Colon (tissue), 2 donors: Measurements from ENCODE around the gene PTGER4.
"Not testable (repeated sequence)": the region's sequence is repeated elsewhere in the genome, so short reads cannot be mapped to it uniquely, and the experiment has no call there.

ENCODE experiments used
- FAIRE-seq: peaks from 2 replicates; lab custom pipeline; 2012; peaks lifted over from hg19 to GRCh38; lab: Jason Lieb, UNC
- donor health status: control.
- donor health status: control.

Gene PTGER4

DNA sequence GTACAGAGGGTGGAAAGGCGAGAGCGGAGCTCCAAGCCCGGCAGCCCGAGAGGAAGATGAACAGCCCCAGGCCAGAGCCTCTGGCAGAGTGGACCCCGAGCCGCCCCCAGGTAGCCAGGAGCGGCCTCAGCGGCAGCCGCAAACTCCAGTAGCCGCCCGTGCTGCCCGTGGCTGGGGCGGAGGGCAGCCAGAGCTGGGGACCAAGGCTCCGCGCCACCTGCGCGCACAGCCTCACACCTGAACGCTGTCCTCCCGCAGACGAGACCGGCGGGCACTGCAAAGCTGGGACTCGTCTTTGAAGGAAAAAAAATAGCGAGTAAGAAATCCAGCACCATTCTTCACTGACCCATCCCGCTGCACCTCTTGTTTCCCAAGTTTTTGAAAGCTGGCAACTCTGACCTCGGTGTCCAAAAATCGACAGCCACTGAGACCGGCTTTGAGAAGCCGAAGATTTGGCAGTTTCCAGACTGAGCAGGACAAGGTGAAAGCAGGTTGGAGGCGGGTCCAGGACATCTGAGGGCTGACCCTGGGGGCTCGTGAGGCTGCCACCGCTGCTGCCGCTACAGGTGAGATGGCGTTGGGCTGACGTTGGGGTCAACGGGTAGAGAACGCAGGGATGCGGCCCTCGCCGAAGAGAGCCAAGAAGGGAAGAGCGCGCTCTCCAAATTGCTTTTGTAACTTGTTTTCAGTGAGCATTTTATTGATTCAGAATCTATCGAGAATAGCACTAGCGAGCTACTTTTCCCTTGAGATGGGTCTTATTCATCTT is at the start of gene PTGER4:
TSS of gene PTGER4 (plus strand) at position 3 of the 769 bp plus-strand sequence. CDS start 1,079 bp downstream, outside the sequence.
- no peak for FAIRE-seq

- no peak for FAIRE-seq
Measured at GRCh38 chr5:40630126-40630525, 49.6 kb upstream of the PTGER4 start.

- FAIRE-seq = no peak
Measured at GRCh38 chr5:40631236-40631635, 48.5 kb upstream of the PTGER4 start.

DNA sequence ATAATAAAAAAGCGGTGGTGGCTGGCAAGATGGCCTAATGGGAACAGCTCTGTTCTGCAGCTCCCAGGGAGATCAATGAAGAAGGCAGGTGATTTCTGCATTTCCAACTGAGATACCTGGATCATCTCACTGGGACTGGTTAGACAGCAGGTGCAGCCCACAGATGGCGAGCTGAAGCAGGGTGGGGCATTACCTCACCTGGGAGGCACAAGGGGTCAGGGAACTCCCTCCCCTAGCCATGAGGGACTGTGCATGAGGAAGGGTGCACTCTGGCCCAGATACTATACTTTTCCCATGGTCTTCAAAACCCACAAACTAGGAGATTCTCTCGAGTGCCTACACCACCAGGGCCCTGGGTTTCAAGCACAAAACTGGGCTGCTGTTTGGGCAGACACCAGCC is 45.6 kb upstream of the PTGER4 start:
- no peak for FAIRE-seq

DNA sequence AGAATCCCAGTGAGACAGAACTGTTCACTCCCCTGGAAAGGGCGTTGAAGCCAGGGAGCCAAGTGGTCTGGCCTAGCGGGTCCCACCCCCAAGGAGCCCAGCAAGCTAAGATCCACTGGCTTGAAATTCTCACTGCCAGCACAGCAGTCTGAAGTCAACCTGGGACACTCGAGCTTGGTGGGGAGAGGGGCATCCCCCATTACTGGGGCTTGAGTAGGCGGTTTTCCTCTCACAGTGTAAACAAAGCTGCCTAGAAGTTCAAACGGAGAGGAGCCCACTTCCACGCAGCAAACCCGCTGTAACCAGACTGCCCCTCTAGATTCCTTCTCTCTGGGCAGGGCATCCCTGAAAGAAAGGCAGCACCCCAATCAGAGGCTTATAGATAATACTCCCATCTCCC is 45.1 kb upstream of the PTGER4 start:
- no peak for FAIRE-seq

DNA sequence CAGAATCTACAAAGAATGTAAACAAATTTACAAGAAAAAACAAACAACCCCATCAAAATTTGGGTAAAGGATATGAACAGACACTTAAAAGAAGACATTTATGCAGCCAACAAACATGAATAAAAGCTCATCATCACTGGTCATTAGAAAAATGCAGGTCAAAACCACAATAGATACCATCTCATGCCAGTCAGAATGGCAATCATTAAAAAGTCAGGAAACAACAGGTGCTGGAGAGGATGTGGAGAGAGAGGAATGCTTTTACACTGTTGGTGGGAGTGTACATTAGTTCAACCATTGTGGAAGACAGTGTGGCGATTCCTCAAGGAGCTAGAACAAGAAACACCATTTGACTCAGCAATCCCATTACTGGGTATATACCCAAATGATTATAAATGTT is 40.2 kb upstream of the PTGER4 start:
- not testable (repeated sequence) for FAIRE-seq

DNA sequence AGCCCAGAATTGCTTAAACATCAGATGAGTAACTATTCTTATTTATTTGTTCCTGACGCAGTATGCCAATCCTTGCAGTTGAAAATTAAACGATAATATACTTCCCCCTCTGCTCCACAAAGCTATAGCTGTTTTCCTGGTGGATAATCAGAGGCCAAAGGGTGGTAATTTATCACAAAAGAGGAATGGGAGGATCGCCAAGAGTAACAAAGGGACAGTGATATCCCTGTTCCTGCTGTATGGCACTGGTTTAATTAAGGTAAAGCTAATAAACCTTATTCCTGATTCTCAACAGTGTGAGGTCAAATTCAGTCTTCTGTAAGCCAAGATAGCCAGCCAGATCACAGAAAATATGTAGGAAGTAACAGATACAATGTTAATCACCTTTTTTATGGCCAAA is 33.4 kb upstream of the PTGER4 start:
- no peak for FAIRE-seq

DNA sequence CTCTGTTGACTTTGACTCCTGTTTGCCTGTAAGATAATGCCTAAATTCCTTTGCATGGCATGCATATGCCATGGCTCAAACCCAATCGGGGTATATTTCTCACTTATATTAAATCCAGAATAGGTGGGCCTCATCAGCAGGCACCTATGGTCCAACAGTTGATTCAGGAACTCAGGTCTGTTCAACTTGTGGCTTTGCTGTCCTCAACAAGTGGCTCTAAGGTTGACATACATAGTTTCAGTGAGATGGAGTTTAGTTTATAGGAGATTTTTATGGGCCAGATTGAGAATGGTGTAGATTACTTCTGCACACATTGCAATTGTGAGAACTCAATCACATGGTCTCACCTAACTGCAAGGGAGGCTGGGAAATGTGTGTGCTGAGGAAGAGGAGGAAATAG is 31.6 kb upstream of the PTGER4 start:
- FAIRE-seq = no peak

DNA sequence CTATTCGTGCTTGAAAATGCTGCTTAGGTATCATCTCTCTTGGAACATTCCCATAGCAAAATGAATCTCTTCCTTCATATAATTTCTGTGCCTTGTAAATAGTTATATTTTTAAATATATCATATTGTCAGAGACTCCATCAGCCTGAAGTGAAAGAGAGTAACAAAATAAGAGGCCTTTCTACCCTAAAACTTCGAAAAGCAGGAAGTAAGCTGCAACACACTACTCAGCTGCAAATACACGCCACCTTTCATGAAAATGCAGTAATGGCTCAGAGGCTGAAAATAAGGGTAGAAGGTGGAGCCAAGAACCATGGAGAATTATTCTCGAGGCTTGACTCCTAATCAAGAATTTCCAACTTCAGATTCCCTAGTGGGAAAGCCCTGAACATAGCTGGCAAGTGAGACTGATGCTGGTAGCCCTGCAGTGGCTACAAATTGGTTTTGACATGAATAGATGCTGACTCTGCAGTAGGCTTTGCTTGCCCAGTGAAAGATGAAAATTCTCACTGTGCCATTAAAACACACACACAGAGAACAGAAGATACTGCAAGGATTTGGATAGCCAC is 30.2 kb upstream of the PTGER4 start:
- FAIRE-seq = no peak

- FAIRE-seq = no peak
Measured at GRCh38 chr5:40651201-40651600, 28.5 kb upstream of the PTGER4 start.

DNA sequence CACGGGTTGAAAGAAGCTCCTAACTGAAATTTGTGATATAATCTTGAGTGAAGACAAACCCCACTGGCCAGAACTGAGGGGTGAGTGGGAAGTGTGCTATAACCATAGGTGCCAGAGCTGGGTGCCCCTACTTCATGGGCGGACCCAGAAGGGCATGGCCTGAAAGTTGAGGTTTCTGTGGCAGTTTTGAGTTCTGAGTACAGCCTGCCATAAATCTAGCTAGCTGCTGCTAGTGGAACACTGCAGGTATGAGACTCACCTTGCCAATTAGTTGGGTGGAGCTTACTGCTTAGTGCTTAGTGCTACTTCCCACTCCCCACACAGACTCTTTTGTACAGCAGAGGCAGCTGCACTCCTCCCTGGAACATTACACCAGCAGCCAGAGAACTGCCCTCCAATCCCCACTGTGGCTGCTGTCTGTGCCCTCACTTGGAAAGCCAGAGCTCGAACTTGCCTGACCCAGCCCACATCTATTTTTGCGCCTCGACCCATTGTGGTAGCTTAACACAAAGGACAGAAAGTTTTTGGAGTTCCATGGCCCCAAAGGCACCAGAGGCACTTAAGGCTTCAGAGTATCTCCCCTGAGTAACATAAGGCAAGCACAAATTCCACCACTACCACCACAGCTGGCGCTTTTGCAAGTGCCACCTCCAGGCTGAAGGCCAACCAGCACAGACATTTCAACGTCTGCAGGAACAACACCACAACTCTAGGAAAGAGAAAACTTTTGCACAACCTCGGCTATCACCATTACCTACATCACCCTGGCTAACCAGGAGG is 27.1 kb upstream of the PTGER4 start:
- no peak for FAIRE-seq

GRCh38 chr5:40653221-40654022 is 26.3 kb upstream of the PTGER4 start:
- FAIRE-seq = no peak

DNA sequence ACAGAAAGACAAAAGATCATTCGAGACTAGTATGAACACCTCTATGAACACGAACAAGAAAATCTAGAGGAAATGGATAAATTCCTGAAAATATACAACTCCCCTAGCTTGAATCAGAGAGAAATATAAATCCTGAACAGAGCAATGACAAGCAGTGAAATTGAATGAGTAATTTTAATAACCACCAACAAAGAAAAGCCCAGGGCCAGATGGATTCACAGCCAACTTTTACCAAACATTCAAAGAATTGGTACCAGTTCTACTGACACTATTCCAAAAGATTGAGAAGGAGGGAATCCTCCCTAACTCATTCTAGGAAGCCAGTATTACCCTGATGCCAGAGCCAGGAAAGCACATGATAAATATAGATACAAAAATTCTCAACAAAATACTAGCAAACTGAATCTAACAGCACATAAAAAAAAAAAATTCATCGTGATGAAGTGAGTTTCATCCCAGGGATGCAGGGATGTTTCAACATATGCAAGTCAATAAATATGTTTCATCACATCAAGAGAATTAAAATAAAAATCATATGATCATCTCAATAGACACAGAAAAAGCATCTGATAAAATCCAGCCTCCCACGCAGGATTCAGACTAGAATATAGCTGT is 25.2 kb upstream of the PTGER4 start:
- FAIRE-seq = no peak

GRCh38 chr5:40655138-40655537 is 24.6 kb upstream of the PTGER4 start:
- no peak for FAIRE-seq

DNA sequence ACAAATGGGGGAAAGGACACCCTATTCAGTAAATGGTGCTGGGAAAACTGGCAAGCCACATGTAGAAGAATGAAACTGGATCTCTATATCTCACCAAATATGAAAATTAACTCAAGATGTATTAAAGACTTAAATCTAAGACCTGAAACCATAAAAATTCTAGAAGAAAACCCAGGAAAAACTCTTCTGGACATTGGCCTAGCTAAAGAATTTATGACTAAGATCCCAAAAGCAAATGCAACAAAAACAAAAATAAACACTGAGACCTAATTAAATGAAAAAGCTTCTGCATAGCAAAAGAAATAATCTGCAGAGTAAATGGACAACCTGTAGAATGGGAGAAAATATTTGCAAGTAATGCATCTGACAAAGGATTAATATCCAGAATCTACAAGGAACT is 23.6 kb upstream of the PTGER4 start:
- FAIRE-seq = peak; percentile 10

DNA sequence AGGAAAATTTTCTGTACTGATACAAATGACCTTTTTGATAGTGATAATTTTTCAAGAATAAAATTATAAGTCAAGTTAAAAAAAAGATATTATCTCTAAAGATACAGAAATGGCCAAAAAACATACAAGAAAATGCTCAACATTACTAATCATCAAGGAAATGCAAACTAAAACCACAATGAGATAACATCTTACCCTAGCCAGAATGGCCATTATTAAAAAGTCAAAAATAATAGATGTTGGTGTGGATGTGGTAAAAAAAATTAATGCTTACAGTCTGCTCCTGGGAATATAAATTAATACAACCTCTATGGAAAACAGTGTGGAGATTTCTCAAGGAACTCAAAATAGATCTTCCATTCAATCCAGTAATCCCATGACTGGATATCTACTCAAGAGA is 22.9 kb upstream of the PTGER4 start:
- no peak for FAIRE-seq

- no peak for FAIRE-seq
Measured at GRCh38 chr5:40660751-40661150, 19.0 kb upstream of the PTGER4 start.

- no peak for FAIRE-seq
Measured at GRCh38 chr5:40665635-40666298, 13.9 kb upstream of the PTGER4 start.

- FAIRE-seq = no peak
Measured at GRCh38 chr5:40666657-40667056, 13.1 kb upstream of the PTGER4 start.

DNA sequence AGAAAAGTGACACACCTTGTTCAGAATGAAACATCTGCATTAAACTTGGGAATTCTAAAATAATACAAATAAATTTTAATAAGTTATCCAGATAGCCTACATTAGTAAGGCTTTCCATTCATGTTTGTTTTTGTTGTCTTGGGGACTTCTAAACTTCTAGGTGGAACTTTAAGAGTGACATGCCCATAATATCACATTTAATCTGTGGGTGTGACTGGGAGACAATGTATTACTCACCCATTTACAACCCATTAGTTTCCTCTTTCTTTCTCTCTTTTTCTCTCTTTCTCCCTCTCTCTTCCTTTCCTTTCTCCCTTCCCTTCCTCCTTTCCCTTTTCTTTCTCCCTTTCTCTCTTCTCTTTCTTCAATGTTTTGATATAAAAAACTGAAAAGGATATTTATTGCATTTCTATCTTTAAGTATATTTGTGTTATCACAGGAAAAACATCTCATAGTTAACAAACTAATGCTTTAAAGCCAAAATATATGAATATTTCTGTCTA is 12.5 kb upstream of the PTGER4 start:
- FAIRE-seq = no peak
